ENCODE measurements around the gene VIPR2. TPM values are rescaled to one million over a fixed set of nuclear protein-coding genes. Genes with fewer than 3 reads are reported as not detected.

The VIPR2 gene
- total RNA-seq, 2 donors from 2014 or later, result 10.9 to 18.2 TPM

DNA sequence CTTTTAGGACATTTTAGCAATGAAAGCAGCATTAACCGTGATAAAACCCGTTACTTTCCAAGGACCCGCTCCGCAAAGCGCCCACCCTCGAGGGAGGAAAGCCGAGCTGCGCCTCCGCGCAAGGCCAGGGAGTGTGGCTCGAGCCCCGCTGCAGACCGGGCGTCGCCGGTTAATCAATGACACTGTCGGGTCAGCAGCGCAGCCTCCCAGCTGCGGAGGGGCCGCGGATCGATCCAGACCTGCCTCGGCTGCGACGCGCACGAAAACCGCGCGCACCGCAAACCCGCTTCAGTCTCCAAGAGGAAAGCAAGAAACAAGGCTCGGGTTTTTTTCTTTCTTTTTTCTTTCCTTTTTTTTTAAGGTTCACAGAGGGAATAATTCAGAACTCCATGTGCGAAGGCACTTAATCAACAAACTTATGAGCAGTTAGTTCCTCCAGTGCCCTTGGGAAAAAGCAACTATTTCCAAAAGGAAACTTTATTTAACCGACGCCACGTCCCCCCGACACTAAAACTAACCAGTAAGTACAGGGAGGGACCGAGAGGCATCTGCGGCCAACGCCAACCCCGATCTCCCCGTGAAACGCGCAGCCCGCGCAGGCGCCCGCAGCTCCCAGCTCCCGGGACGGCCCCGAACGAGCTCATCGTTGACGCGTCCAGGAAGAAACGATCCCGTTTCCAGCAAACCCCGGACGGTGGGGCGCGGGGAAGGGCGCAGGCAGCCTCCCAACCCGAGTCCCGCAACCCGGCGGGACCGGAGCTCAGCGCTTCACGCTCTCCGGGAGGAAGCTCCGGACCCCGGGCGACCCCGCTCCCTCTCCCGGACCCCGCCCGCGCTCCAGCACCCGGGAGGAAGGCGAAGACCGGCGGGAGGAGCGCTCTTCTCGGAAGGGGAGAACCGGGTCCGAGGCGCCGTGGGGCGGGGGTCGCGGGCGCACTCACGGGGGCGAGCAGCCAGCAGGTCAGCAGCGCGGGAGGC is 598 bp downstream of the VIPR2 start:
- 1 to 5% methylated on average over 33 to 95 of the region's 97 CpGs for WGBS, 2 donors
- ATAC-seq, result peak; percentile 65

DNA sequence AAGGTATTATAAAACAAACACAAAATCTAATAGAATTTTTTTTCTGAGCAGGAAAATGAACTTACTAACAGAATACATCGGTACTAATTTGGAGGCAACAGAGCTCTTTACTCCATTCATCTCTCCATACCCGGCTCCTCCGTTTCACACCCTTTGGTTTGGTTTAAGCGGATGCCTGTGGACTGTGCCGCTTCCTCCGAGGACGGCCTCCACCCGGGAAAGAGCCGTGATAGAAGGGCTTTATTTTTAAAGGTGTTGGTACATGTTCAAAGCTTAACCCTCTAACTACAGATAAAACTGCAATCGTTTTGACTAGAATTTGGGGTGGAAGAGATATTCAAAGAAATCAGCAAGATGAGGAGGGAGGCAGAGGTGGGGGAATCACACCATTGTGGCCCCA is 1.9 kb downstream of the VIPR2 start:
- ATAC-seq, result no peak
- H3K9me3 ChIP-seq, result no peaks in the 10 kb centered on the region
- no peaks in the 10 kb centered on the region for H3K27me3 ChIP-seq
- H3K36me3 ChIP-seq (replicated peaks in 1 of 2; ENCODE audit: insufficient read depth in 1 of 2, low read depth in 2 of 2), result no peaks in the 10 kb centered on the region
- no peak for DNase-seq
- 60 to 81% methylated on average over 10 of the region's 10 CpGs for WGBS, 2 donors
- intact Hi-C loops (cut with DNase I), result no loop called here
- H3K4me1 ChIP-seq, result peaks cover 7% of the 10 kb centered on the region
- TF ChIP-seq, protein P1, sequence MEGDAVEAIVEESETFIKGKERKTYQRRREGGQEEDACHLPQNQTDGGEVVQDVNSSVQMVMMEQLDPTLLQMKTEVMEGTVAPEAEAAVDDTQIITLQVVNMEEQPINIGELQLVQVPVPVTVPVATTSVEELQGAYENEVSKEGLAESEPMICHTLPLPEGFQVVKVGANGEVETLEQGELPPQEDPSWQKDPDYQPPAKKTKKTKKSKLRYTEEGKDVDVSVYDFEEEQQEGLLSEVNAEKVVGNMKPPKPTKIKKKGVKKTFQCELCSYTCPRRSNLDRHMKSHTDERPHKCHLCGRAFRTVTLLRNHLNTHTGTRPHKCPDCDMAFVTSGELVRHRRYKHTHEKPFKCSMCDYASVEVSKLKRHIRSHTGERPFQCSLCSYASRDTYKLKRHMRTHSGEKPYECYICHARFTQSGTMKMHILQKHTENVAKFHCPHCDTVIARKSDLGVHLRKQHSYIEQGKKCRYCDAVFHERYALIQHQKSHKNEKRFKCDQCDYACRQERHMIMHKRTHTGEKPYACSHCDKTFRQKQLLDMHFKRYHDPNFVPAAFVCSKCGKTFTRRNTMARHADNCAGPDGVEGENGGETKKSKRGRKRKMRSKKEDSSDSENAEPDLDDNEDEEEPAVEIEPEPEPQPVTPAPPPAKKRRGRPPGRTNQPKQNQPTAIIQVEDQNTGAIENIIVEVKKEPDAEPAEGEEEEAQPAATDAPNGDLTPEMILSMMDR (IDR thresholded peaks at IDR 0.05), result no peak
- TF ChIP-seq POLR2A (IDR thresholded peaks at IDR 0.05), result no peak
- no peak overlapping the region for H3K27ac ChIP-seq
- H3K4me3 ChIP-seq, result no peak overlapping the region

More for the DNA sequence above, 598 bp downstream of the VIPR2 start:
- peak; percentile 39 to 58 (median 50) for DNase-seq
- H3K36me3 ChIP-seq (replicated peaks in 1 of 2; ENCODE audit: insufficient read depth in 1 of 2, low read depth in 2 of 2), result no peaks in the 10 kb centered on the region
- H3K9me3 ChIP-seq, result no peaks in the 10 kb centered on the region
- peak overlapping the region in 2 of 4 donors; percentile 10 to 51 for H3K27ac ChIP-seq
- intact Hi-C loops (cut with DNase I), result no loop called here
- peak overlapping the region; percentile 51 to 70 for H3K4me3 ChIP-seq
- peaks cover 7% of the 10 kb centered on the region for H3K4me1 ChIP-seq
- TF ChIP-seq, protein P1 (IDR thresholded peaks at IDR 0.05), result no peak
- TF ChIP-seq POLR2A (IDR thresholded peaks at IDR 0.05), result peak; percentile 15 to 37 (median 20)
- no peaks in the 10 kb centered on the region for H3K27me3 ChIP-seq

DNA sequence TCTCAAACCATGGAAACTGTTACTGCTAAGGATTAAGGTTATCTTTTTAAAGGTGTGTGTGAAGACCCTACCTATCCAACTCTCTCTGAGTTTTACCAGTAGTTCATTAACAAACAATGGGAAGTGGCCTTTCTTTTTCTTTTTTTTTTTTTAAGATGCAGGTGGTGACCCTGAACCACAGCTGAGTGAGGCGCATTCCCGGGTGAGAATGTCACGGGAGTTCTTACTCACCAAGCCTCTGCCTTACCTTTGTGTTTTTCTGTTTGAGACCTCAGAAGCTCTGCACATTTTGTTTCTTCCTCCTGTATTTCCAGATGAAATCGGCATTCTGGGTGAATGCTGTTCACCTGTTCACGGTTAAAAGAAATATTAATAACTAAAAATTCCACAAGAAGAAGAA is 2.5 kb downstream of the VIPR2 start:
- H3K9me3 ChIP-seq, result no peaks in the 10 kb centered on the region
- no peaks in the 10 kb centered on the region for H3K36me3 ChIP-seq (replicated peaks in 1 of 2; ENCODE audit: insufficient read depth in 1 of 2, low read depth in 2 of 2)
- H3K27ac ChIP-seq, result no peak overlapping the region
- H3K4me1 ChIP-seq, result peaks cover 7% of the 10 kb centered on the region
- TF ChIP-seq POLR2A (IDR thresholded peaks at IDR 0.05), result no peak
- TF ChIP-seq, protein P1 (IDR thresholded peaks at IDR 0.05), result no peak
- intact Hi-C loops (cut with DNase I), result no loop called here
- WGBS, 2 donors, result 80 to 81% methylated on average over 5 of the region's 5 CpGs
- H3K4me3 ChIP-seq, result no peak overlapping the region
- DNase-seq (no peak), ATAC-seq (no peak)
- H3K27me3 ChIP-seq, result no peaks in the 10 kb centered on the region

DNA sequence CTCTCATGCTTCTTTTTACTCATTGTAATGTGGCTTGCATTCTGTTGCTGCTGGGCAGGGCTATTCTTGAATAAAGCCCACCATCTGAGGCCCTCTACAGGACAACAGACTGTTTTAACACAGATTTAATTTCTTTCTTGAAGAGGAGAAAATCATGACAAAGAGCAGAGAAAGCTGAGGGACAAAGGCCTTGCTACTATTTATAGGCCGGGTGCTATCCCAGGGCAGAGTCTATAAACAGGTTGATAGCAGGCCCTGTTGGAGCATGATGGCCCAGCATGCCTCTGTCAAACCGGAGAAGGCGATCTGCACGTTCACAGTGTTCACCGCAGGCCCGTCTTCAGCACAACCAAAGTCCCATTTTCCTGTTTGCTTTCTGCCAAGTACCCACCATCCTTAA is 3.0 kb downstream of the VIPR2 start:
- no peaks in the 10 kb centered on the region for H3K36me3 ChIP-seq (replicated peaks in 1 of 2; ENCODE audit: insufficient read depth in 1 of 2, low read depth in 2 of 2)
- DNase-seq, result no peak
- TF ChIP-seq, protein P1 (IDR thresholded peaks at IDR 0.05), result no peak
- TF ChIP-seq POLR2A (IDR thresholded peaks at IDR 0.05), result no peak
- no peaks in the 10 kb centered on the region for H3K9me3 ChIP-seq
- H3K4me3 ChIP-seq, result no peak overlapping the region
- intact Hi-C loops (cut with DNase I), result no loop called here
- WGBS, 2 donors, result 78 to 80% methylated on average over 6 of the region's 6 CpGs
- H3K4me1 ChIP-seq, result peaks cover 7% of the 10 kb centered on the region
- ATAC-seq, result no peak
- no peaks in the 10 kb centered on the region for H3K27me3 ChIP-seq
- H3K27ac ChIP-seq, result no peak overlapping the region
